Neuron (in vitro differentiated cells): ENCODE results near the gene CNGB1.

Experiments
- H2AFZ ChIP-seq: one replicate; pipeline ENCODE4 v1.6.1; 2013; ENCODE audit warnings: low read depth, mild to moderate bottlenecking, inconsistent platforms, low read length, moderate library complexity
- H3K27me3 ChIP-seq: one replicate; pipeline ENCODE4 v1.6.1; 2013; ENCODE audit warnings: low read length; ENCODE audit not compliant: insufficient read depth
- H3K36me3 ChIP-seq: one replicate; pipeline ENCODE4 v1.6.1; 2013; ENCODE audit warnings: low read length; ENCODE audit not compliant: insufficient read depth
- H3K4me1 ChIP-seq: one replicate; pipeline ENCODE4 v1.6.1; 2013; ENCODE audit warnings: low read length; ENCODE audit not compliant: insufficient read depth
- H3K4me3 ChIP-seq: 2 replicates; pipeline ENCODE4 v1.5.1; 2013; ENCODE audit warnings: mild to moderate bottlenecking, low read length, moderate library complexity
- H3K9me3 ChIP-seq: one replicate; pipeline ENCODE4 v1.6.1; 2013; ENCODE audit warnings: low read length

Gene CNGB1

DNA sequence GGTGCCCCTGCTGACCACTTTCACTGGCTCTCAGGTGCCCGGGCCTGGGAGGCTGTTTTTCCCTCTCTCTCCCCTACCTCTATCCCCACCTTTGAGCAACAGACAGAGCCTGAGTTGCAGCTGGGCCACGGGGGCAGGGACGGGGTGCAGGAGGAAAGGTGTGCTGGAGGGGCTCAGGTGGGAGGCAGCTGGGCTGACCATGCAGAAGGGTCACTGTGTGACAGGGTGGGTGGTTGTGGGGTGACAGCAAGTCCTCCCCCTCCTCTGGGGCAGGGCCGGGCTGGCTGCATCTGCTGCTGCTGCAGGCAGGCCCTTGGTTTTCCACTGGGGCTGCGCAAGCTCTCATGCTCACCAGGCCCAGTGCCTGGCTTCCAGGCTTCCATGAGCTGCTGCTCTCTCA, 23.0 kb upstream of the CNGB1 start:
- peaks cover 3% of the 10 kb centered on the region for H3K4me1 ChIP-seq
- H2AFZ ChIP-seq = no peak overlapping the region
- no peak overlapping the region for H3K4me3 ChIP-seq
- peaks cover 36% of the 10 kb centered on the region for H3K36me3 ChIP-seq
- H3K27me3 ChIP-seq = peaks cover 2% of the 10 kb centered on the region
- H3K9me3 ChIP-seq = no peaks in the 10 kb centered on the region

DNA sequence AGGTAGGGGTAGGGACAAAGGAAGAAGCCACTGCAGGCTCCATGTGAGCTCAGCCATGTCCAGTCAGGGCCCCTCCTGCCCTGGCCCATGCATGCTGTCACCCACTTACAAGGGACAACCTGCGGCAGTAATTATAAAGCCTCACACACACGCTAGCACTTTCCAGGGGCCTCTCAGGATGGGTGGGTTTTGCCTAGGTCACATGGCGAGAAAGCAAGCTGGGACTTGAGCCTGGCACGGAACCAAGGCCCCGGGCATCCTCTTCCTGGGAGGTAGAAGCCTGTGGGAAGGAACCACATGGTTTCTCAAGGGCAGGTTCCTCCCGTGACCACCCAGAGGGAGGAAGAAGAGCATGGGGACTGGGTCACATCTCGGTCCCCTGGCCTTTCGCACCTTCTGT, 22.5 kb upstream of the CNGB1 start:
- Histone ChIP-seq H2AFZ (no peak overlapping the region), H3K4me3 (no peak overlapping the region), H3K27me3 (peaks cover 7% of the 10 kb centered on the region), H3K9me3 (no peaks in the 10 kb centered on the region), H3K36me3 (peaks cover 36% of the 10 kb centered on the region), H3K4me1 (no peaks in the 10 kb centered on the region)

DNA sequence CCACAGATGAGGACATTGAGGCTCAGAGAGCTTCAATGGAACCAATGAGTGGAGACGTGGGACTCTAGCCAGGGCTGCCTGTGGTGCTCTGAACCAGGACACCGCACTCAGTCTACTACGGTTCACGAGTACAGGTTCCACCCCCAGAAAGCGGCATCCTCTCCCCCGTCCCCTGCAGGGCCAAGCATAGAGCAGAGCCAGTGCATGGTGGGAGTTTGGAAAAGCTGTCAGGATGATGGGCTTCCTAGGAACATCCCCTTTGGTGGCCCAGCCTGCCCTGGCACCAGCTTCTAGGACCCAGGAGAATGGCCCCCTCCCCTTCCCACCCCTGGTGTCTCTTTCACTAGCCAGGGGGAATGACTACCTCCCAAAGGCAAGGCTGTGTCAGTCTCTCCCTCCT, 21.2 kb upstream of the CNGB1 start:
- no peak overlapping the region for H3K4me3 ChIP-seq
- H3K27me3 ChIP-seq = peaks cover 18% of the 10 kb centered on the region
- no peaks in the 10 kb centered on the region for H3K4me1 ChIP-seq
- H3K36me3 ChIP-seq = peaks cover 26% of the 10 kb centered on the region
- H3K9me3 ChIP-seq = no peaks in the 10 kb centered on the region
- H2AFZ ChIP-seq = no peak overlapping the region

DNA sequence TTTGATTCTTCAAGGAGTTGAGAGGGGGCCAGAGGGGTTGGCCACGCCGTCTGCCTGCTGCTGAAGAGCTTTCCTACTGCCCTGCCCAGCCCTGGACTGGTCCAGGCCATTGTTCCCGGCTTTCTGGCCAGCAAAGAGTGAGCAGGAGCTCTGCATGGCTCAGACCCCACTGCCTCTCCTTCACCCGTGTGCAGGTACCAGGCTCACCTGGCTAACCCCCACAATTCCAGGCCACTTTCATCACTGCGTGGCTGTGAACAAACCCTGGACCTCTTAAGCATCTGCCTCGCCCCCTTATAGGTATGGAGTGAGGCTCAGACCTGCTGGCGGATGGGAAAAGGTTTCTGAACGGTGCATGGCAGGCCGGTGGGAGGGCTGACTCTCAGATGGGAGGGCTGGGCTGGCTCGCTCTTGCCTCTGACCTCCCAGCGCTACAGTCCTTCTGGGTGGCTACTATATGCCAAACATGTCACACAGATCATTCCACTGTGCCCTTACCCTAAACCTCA, 20.7 kb upstream of the CNGB1 start:
- Histone ChIP-seq H3K4me3 (no peak overlapping the region), H3K36me3 (peaks cover 21% of the 10 kb centered on the region), H3K9me3 (no peaks in the 10 kb centered on the region), H3K4me1 (no peaks in the 10 kb centered on the region), H3K27me3 (peaks cover 19% of the 10 kb centered on the region), H2AFZ (no peak overlapping the region)

DNA sequence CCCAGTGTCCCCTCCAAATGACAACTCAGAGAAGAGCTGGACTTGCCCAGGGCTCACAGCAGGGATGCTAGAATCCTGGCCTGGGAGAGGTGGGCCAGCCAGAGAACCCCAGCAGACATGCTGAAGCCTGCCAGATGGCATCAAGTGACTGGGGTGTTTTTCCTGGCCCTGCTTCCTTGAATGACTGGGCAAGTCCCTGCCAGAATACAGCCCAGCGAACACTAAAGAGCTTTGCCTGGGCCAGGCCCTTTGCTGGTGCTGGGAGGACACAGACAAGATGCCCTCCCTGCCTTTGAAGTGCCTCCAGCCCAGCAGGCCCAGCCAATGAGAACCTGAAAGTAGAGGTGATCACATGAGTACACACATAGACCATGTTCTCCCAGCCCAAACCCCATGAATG, 18.0 kb upstream of the CNGB1 start:
- H3K4me3 ChIP-seq = no peak overlapping the region
- H2AFZ ChIP-seq = no peak overlapping the region
- peaks cover 7% of the 10 kb centered on the region for H3K4me1 ChIP-seq
- no peaks in the 10 kb centered on the region for H3K36me3 ChIP-seq
- H3K27me3 ChIP-seq = peaks cover 41% of the 10 kb centered on the region
- no peaks in the 10 kb centered on the region for H3K9me3 ChIP-seq

DNA sequence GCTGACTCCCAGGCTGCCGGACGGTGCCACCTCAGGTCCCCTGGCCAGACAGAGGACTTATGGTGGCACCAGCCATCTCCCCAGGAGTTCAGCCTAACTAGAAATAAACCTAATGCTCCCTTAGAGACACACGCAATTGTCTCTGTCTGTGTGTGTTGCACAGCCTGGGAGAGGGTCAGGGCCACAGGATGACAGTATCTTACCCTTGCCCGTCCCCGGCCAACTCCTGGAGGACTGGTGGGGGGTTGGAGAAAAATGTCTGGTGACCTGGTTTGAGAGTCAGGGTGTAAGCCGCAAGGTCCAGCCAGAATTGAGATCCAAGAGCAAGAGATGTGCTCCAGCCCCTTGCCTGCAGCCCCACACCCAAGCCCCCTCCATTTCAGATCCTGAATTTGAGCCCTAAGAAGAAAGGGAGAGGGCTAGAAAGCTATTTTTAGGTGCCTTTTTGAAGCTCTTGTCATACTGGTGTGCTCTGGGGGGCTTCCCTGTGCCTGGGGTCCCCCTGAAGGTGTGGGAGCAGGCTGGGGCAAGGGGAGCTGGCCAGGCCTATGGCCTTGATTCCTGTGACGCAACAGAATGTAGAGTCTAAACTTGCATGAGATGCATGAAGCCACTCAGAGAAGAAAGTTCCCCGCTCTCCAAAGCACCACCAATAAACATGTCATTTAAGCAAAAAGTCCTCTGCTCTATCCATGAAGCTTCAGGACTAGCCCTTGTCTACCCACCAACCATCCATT, 16.7 kb upstream of the CNGB1 start:
- Histone ChIP-seq H3K9me3 (no peaks in the 10 kb centered on the region), H3K27me3 (peaks cover 41% of the 10 kb centered on the region), H3K4me1 (peaks cover 7% of the 10 kb centered on the region), H3K36me3 (no peaks in the 10 kb centered on the region), H2AFZ (no peak overlapping the region), H3K4me3 (no peak overlapping the region)

- Histone ChIP-seq H3K27me3 (peaks cover 41% of the 10 kb centered on the region), H3K9me3 (no peaks in the 10 kb centered on the region), H2AFZ (no peak overlapping the region), H3K4me3 (no peak overlapping the region), H3K4me1 (peaks cover 7% of the 10 kb centered on the region), H3K36me3 (no peaks in the 10 kb centered on the region)
These were observed 15.3 kb upstream of the CNGB1 start for GRCh38 chr16:57986196-57986595.

DNA sequence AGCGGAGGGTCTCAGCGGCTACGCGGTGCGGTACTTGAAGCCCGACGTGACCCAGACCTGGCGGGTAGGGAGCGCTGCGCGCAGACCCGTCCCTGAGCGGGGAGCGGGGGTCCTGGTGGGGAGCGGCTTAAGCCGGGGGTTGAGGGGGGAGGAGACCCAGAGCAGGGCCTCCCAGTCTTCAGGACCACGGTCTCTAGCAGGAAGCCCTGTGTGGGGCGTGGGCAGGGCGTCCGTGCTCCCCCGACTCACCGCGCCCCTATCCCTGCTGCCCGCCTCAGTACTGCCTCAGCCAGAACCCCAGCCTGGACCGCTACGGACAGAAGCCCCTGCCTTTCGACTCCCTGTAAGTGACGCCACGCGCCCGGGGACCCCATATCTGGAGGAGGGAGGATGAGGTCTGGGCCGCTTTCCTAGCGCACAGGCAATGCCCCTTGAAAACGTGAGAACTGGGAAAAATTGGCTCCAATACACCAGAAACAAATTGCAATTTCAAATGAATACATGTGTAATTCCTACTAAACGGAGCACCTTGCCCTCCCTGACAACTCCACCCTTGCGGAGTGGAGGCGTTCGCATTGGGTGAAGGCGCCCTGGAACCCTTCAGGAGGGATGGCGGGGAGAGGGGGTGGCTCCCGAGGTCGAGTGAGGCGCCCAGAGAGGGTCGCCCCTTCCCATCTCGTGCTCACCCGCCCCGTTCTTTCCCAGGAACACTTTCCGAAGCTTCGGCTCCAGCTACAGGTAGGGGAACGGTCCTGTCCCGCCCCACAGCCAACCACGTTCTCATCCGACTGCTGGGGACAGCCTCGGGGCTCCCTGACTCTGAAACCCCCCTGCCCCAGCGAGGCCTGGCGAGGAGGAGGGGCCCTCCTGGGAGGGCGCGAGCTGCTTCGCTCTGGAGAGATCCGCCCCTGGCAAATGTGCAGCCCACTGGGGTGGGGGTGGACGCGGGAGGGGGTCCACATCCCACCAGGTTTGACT, 14.6 kb upstream of the CNGB1 start:
- Histone ChIP-seq H3K4me1 (peaks cover 7% of the 10 kb centered on the region), H3K4me3 (peak overlapping the region; percentile 38), H3K9me3 (no peaks in the 10 kb centered on the region), H3K27me3 (peaks cover 41% of the 10 kb centered on the region), H3K36me3 (no peaks in the 10 kb centered on the region), H2AFZ (peak overlapping the region; percentile 74)

- Histone ChIP-seq H3K27me3 (peaks cover 41% of the 10 kb centered on the region), H2AFZ (peak overlapping the region; percentile 74), H3K36me3 (no peaks in the 10 kb centered on the region), H3K9me3 (no peaks in the 10 kb centered on the region), H3K4me1 (peaks cover 8% of the 10 kb centered on the region), H3K4me3 (peak overlapping the region; percentile 38)
These were observed 13.7 kb upstream of the CNGB1 start for GRCh38 chr16:57984443-57985203.

GRCh38 chr16:57982385-57982784, 11.5 kb upstream of the CNGB1 start:
- H3K36me3 ChIP-seq = no peaks in the 10 kb centered on the region
- peaks cover 31% of the 10 kb centered on the region for H3K27me3 ChIP-seq
- H3K9me3 ChIP-seq = no peaks in the 10 kb centered on the region
- peaks cover 8% of the 10 kb centered on the region for H3K4me1 ChIP-seq
- H2AFZ ChIP-seq = no peak overlapping the region
- no peak overlapping the region for H3K4me3 ChIP-seq

DNA sequence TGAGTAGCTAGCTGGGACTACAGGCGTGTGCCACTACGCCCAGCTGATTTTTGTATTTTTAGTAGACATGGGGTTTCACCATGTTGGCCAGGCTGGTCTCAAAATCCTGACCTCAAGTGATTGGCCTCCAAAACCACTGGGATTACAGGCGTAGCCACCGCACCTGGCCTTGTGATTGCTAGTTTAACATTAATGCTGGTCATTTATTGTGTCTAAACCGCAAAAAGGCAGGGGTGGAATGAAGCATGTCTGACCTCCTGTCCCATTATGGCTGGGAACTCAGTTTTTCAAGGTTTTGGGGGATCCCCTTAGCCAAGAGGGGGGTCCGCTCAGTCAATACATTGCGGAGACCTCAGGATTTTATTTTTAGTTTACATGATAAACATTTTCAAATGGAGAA, 10.7 kb upstream of the CNGB1 start:
- no peaks in the 10 kb centered on the region for H3K36me3 ChIP-seq
- peaks cover 8% of the 10 kb centered on the region for H3K4me1 ChIP-seq
- H3K9me3 ChIP-seq = no peaks in the 10 kb centered on the region
- H2AFZ ChIP-seq = no peak overlapping the region
- H3K4me3 ChIP-seq = no peak overlapping the region
- peaks cover 27% of the 10 kb centered on the region for H3K27me3 ChIP-seq

- Histone ChIP-seq H3K36me3 (no peaks in the 10 kb centered on the region), H3K9me3 (no peaks in the 10 kb centered on the region), H3K4me3 (no peak overlapping the region), H3K4me1 (peaks cover 9% of the 10 kb centered on the region), H3K27me3 (peaks cover 7% of the 10 kb centered on the region), H2AFZ (no peak overlapping the region)
These were observed 8.2 kb upstream of the CNGB1 start for GRCh38 chr16:57979006-57979585.
